Measurements from ENCODE around the gene ODAD2.
A peak's percentile ranks its signal among the peaks of the same experiment; 100 is the strongest.

Gene ODAD2

DNA sequence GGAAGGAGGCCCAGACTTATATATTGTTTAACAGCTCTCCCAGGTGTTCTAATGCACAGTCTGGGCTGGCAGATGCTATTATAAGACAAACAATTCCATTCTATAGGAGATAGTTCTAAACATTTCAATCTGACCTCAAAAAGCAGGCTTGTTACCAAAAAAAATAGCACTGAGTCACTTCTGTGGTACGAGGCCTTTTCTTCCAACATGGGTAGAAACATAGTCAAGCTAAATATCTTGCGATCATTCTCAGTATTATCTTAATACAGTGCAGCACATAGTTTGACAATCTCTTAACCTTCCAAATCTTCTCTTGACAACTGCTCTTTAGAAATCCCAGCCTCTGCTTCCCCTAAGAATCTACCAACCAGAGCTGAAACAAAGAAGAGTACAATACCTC is 206.7 kb downstream of the ODAD2 start:
- TF ChIP-seq SPI1 (IDR thresholded peaks at IDR 0.05; ENCODE audit: borderline replicate concordance, low read depth) (no peak), GABPA (IDR thresholded peaks at IDR 0.05; ENCODE audit: low read depth) (no peak), POLR2AphosphoS5 (IDR thresholded peaks at IDR 0.05; ENCODE audit: low read depth) (no peak)
- TF ChIP-seq, protein P1, sequence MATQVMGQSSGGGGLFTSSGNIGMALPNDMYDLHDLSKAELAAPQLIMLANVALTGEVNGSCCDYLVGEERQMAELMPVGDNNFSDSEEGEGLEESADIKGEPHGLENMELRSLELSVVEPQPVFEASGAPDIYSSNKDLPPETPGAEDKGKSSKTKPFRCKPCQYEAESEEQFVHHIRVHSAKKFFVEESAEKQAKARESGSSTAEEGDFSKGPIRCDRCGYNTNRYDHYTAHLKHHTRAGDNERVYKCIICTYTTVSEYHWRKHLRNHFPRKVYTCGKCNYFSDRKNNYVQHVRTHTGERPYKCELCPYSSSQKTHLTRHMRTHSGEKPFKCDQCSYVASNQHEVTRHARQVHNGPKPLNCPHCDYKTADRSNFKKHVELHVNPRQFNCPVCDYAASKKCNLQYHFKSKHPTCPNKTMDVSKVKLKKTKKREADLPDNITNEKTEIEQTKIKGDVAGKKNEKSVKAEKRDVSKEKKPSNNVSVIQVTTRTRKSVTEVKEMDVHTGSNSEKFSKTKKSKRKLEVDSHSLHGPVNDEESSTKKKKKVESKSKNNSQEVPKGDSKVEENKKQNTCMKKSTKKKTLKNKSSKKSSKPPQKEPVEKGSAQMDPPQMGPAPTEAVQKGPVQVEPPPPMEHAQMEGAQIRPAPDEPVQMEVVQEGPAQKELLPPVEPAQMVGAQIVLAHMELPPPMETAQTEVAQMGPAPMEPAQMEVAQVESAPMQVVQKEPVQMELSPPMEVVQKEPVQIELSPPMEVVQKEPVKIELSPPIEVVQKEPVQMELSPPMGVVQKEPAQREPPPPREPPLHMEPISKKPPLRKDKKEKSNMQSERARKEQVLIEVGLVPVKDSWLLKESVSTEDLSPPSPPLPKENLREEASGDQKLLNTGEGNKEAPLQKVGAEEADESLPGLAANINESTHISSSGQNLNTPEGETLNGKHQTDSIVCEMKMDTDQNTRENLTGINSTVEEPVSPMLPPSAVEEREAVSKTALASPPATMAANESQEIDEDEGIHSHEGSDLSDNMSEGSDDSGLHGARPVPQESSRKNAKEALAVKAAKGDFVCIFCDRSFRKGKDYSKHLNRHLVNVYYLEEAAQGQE (IDR thresholded peaks at IDR 0.05; ENCODE audit: insufficient replicate concordance, low read depth), result no peak
- TF ChIP-seq, protein P2, sequence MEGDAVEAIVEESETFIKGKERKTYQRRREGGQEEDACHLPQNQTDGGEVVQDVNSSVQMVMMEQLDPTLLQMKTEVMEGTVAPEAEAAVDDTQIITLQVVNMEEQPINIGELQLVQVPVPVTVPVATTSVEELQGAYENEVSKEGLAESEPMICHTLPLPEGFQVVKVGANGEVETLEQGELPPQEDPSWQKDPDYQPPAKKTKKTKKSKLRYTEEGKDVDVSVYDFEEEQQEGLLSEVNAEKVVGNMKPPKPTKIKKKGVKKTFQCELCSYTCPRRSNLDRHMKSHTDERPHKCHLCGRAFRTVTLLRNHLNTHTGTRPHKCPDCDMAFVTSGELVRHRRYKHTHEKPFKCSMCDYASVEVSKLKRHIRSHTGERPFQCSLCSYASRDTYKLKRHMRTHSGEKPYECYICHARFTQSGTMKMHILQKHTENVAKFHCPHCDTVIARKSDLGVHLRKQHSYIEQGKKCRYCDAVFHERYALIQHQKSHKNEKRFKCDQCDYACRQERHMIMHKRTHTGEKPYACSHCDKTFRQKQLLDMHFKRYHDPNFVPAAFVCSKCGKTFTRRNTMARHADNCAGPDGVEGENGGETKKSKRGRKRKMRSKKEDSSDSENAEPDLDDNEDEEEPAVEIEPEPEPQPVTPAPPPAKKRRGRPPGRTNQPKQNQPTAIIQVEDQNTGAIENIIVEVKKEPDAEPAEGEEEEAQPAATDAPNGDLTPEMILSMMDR (IDR thresholded peaks at IDR 0.05; ENCODE audit: insufficient read depth, low read length), result no peak
- no peaks in the 10 kb centered on the region for H3K27me3 ChIP-seq (ENCODE audit: insufficient read depth, poor library complexity, severe bottlenecking)
- no peak overlapping the region for H3K27ac ChIP-seq (replicated peaks)
- H3K4me3 ChIP-seq (replicated peaks; ENCODE audit: insufficient read depth, low read length), result no peak overlapping the region
- DNase-seq (ENCODE audit: low read depth in 1 of 2, low spot score in 1 of 2), result no peak

DNA sequence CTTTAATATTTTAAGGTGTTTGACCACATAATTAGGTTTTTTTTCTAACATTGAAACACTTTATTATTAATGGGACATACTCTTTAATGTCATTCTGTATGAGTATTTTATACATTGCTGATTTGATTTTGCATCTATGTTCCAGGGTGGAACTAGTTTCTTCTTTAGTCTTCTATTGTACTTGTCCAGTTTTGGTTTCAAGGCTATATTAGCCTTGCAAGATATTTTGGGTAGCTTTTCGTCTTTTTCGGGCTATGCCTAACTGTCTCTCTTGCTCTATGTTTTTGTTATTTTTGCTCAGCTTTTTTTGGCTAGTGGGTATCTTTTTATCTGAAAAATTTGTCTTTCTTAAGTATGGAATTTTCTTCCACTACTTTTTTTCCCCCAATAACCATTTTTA is 214.6 kb downstream of the ODAD2 start:
- H3K4me3 ChIP-seq (replicated peaks; ENCODE audit: insufficient read depth, low read length), result no peak overlapping the region
- H3K27ac ChIP-seq (replicated peaks), result no peak overlapping the region
- DNase-seq (ENCODE audit: low read depth in 1 of 2, low spot score in 1 of 2), result no peak
- TF ChIP-seq, protein P1 (IDR thresholded peaks at IDR 0.05; ENCODE audit: insufficient replicate concordance, low read depth), result no peak
- TF ChIP-seq SPI1 (IDR thresholded peaks at IDR 0.05; ENCODE audit: borderline replicate concordance, low read depth), result no peak
- TF ChIP-seq POLR2AphosphoS5 (IDR thresholded peaks at IDR 0.05; ENCODE audit: low read depth), result no peak
- TF ChIP-seq, protein P2 (IDR thresholded peaks at IDR 0.05; ENCODE audit: insufficient read depth, low read length), result no peak
- TF ChIP-seq GABPA (IDR thresholded peaks at IDR 0.05; ENCODE audit: low read depth), result no peak
- no peaks in the 10 kb centered on the region for H3K27me3 ChIP-seq (ENCODE audit: insufficient read depth, poor library complexity, severe bottlenecking)

DNA sequence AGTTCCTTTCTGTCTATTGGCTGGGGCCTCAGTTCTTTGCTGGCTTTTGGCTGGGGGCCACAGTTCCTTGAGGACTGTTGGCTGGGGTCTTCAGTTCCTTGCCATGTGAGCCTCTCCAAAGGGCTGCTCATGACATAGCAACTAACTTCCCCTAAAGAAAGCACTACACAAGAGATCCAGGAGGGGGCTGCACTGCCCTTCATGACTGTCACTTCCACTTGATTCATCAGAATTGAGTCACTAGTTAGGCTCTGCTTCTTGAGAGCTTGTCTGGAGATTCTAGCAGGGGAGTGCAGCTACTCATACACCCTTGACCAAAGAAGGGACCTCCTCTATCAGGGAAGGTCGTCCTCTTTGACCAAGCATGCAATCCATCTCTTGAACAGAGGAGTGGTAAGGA is 215.2 kb downstream of the ODAD2 start:
- H3K27ac ChIP-seq (replicated peaks), result no peak overlapping the region
- peak in 1 of 2 experiments; percentile 8 for DNase-seq (ENCODE audit: low read depth in 1 of 2, low spot score in 1 of 2)
- TF ChIP-seq, protein P2 (IDR thresholded peaks at IDR 0.05; ENCODE audit: insufficient read depth, low read length), result no peak
- TF ChIP-seq POLR2AphosphoS5 (IDR thresholded peaks at IDR 0.05; ENCODE audit: low read depth) (no peak), SPI1 (IDR thresholded peaks at IDR 0.05; ENCODE audit: borderline replicate concordance, low read depth) (no peak), GABPA (IDR thresholded peaks at IDR 0.05; ENCODE audit: low read depth) (no peak)
- TF ChIP-seq, protein P1 (IDR thresholded peaks at IDR 0.05; ENCODE audit: insufficient replicate concordance, low read depth), result no peak

More for the DNA sequence above, 215.2 kb downstream of the ODAD2 start:
- Histone ChIP-seq H3K4me3 (replicated peaks; ENCODE audit: insufficient read depth, low read length) (no peak overlapping the region), H3K27me3 (ENCODE audit: insufficient read depth, poor library complexity, severe bottlenecking) (no peaks in the 10 kb centered on the region)
